GM21447 (cell line): Measurements from ENCODE around the gene MAT2B.
A peak's percentile ranks its signal among the peaks of the same experiment; 100 is the strongest.
"Not testable (repeated sequence)": the region's sequence is repeated elsewhere in the genome, so short reads cannot be mapped to it uniquely, and the experiment has no call there.

Experiments used
- ATAC-seq: cut with Tn5 transposase; IDR thresholded peaks from one replicate; pipeline ENCODE4 v1.9.1; 2021; ENCODE audit not compliant: unreplicated experiment

The MAT2B gene

DNA sequence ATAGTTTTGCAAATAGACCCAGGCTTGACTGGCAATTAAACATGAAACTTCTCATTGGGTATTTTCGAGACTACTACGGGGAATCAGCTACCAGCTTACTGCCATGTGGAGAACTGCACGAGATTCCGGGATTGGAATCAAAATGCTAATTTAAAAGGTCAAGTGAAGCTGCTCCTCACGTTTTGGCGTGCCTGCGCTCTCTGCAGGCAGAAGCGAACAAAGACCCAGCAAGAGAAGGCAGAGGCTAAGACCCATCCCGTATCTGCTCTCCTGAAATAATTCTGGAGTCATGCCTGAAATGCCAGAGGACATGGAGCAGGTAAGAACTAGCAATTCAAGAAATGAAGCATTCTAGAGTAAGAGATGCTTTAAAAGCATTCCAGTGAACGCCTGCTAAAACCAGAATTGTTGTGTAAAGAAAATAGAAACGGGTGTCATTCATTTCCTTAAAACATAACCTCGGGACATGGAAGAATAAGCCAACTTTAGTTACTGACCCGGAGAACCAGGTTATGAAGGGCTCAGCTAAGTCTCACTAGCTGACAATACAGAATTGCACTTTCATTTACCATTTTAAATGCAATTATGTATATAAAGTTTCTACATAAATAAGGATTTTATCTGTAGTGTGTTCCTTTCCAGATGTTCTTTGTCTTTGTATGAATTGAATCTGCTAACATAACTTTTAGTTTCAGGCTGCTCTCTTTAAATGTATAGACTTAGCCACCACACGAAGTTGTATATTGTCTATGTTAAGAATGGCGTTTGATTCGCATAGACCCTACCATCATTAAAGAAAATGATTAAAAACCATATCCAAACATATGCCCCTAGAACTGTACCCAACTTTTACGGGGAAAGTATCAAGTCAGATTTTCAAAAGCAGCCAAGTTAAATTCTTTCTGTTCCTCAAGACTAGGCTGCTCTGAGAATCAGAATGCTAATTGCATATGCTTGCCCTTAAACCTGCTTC, 2.0 kb upstream of the MAT2B start:
- ATAC-seq = peak; percentile 13

DNA sequence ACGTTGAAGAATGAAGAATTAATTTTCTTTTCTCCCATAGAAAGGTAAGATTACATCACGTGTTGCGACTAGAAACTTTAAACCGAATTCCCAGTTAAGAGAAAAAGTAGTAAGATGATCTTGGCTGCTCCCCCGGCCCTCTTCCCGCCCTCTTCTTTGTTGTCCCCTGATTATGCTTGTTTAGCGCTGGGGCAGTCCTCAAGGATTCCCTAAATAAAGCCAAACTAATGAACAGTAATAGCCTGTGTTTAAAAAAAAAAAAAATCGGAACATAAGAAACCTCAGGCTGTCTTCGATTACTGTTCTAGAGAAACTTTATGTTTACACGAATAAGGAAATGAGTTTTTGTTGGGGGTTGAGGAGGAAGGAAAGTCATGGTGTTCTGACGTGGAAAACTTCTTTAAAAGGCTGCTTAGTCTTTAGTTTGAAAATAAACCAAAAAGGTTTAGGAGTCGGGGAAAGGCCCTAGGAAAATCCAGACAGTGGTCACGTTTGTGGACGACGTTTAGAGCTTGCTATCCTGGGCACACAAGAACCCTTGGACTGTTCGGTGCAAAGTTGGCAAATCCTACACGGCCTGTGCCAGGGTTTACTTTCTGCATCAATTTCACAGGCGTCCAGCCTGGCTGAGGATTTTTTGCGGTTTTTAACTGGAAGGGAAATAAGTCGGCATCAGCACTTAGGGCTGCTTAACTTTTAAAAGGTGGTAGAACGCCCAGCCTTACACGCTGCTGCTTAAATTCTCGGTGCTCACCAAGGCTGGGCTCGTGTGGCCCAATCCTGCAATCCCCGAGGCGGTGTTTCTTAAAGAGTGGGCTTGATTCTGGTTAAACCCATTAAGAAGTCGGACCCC, 1.1 kb upstream of the MAT2B start:
- ATAC-seq = no peak

DNA sequence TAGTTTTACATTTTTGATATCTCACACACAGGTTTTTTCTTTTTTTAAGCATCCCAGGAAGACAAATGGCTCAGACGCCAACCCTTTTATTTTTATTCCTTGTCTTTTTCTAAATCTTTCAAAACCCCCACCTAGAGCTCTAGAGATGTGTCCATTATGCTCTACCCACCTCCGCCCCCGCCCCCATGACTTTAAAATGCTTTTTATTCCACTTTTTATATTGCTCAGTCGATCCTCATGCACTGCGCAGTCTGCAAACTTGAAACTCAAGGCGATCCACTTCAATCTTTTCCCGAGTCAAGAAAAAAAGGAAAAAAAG, 411 bp upstream of the MAT2B start:
- no peak for ATAC-seq

DNA sequence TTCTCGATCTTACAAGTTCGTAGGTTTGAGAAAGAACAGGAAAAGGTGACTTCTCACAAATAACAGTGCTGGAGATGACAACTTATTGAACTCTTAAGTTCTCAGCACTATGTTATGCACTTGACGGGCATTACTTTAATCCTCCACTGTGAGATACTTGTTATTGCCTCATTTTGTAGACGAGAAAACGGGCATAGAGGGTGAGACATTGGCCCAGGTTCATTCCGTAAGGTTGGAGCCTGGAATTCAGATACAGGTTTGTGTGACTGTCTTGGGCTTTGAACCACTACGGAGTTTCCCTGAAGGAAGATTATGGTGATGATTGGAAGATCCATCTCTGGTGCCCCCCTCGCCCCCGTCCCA, 657 bp downstream of the MAT2B start:
- peak; percentile 10 for ATAC-seq

DNA sequence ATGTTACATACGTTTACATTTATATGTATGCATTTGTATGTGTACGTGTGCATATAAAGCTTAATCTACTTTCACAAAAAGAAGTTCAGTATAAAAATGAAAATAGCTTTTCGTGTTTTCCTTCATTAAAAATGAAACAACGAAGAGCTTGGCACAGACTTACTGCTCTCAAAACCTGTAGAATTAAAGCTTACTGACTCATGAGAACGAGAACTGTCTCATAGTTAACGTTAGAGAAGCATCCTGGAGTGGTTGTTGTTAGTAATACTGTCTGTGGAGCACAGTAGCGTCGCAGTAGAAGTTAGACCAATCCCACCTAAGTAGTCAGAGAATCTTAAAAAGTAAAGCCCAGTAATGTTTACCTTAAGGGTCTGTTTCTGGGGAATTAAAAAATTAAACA, 1.3 kb downstream of the MAT2B start:
- ATAC-seq = no peak

DNA sequence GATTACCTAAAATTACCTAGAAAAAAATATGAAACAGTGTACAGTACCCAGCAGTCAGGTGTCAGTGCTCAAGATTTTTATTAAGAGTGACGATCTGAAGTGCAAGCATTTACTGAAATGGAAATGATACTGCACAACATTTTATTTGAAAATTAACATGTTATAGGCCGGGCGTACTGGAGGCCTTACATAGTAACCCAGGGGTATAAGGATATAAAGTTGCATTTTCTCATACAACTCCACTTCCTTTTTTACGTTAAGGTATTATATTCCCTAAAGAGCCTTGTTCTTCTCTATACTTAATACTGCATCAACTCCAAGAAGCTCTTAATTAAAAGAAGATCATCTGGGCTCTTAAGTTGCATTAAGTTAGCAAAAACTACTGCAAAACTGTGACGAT, 3.3 kb downstream of the MAT2B start:
- no peak for ATAC-seq

DNA sequence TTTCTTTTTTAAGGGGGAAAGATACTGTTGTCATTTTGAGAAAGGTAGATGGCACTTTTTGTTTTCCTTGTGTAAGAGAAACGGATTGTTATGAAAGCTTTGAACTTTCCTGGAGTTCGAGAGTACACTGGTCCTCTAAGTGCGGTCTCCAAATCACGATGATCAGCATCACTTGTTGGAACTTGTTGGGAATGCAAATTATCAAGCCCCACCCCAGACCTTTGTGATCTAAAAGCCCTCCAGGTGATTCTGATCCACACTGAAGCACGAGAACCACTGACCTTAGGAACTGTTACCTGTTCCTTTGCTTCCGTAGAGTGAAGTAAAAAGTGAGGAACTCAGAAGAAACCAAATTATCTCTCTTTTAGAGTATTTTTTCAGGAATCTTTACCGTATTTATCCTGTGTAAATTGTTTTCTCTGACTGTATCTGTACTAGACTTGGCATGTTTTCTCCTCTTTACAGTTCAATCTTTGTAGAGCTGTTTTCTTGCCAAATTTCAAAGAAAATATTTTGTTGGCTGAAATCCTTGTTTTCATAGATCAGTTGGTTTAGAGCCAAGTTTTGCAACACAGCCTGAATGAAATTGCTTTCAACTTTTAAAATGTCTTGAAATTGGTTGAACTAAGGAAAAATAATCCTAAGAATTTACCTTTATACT, 4.0 kb downstream of the MAT2B start:
- no peak for ATAC-seq

DNA sequence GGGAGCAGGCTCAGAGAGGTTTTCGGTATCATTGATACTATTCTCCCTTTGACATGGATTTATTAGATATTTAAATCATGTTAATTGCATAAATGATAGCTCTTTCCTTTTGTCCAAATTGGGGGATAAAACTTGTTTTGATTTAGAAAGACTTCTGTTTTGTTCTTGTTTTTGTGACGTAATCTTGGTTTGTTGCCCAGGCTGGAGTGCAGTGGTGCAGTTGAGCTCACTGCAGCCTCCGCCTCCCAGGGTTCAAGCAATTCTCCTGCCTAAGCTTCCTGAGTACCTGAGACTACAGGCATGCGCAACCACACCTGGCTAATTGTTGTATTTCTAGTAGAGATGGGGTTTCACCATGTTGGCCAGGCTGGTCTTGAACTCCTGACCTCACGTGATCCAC, 7.1 kb downstream of the MAT2B start:
- no peak for ATAC-seq

DNA sequence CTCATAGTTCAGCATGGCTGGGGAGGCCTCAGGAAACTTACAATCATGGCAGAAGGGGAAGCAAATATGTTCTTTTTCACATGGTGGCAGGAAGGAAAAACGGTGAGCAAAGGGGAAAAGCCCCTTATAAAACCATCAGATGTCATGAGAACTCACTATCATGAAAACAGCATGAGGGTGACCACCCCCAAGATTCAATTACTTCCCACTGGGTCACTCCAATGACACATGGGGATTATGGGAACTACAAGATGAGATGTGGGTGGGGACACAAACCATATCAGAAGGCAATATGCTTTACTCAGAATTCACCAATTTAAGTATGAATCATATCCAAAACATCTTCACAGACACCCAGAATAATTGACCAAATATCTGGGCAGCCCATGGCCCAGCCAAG, 19.7 kb downstream of the MAT2B start:
- ATAC-seq = no peak

DNA sequence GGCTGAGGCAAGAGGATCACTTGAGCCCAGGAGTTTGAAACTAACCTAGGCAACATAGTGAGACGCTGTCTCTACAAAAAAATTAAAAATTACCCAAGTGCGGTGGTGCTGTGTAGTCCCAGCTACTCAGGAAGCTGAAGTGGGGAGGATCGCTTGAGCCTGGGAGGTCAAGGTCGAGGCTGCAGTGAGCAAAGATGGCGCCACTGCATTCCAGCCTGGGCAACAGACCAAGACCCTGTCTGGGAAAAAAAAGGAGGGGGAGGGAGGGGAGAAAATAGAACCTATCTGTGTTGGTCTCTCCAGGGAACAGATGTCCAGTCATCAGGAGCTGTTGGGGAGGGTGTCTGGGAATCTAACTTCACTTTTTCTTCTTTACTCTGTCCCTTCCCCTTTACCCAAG, 24.3 kb downstream of the MAT2B start:
- ATAC-seq = no peak

DNA sequence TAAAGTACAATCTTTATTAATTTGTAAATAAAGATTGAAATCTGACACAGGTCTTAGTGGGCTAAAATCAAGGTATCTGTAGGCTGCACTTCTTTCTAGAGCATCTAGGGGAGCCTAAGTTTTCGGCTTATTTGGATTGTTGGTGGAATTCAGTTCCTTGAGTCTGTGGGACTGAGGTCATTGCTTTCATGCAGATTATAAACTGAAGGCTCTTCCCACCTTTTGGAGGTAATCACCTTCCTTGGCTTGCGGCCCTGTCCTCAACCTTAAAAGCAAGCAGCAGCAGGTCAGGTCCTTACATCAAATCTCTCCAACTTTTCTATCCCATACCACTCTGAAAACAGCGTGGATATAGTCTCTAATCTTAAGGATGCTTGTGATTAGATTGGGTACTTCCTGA, 25.9 kb downstream of the MAT2B start:
- ATAC-seq = no peak

DNA sequence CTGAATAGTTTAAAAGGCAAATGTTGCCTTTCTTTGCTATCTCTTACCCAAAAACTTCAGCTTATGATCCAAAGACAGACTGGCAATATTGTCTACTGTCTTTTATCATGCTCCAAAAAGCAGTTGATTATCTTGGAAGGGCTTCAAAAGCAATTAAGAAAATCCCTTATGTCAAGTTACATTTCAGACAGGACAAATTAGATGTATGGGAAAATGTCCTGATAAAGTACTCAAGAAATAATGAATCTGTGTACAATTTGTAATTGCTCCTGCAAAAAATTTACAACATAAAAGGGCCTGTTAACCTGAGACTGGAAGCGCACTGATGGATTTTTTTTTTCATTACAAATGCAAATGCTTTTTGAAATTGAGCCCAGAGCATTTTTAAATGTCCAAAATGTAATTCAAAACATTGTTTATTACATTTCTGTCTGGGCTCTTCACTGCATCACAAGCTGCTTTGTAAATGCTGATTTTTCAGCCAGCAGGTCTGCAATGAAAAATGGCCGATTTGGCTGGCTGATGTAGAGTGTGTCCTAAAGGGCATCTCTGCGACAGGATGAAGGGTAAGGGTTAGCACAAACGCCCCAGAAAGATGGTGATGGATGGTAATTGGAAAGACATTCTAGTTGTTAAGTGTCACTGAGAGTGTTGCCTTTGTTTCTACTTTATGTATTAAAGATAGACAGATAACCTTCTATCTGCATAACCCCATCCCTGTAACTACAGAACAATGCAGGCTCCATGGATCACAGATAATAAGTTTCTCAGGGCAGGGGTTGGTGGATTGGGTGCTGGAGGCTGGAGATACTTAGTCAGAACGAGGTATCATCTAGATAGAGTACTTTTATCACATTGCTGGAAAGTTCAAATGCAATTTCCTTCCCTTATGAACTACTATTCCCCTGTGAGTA, 27.0 kb downstream of the MAT2B start:
- ATAC-seq = no peak

DNA sequence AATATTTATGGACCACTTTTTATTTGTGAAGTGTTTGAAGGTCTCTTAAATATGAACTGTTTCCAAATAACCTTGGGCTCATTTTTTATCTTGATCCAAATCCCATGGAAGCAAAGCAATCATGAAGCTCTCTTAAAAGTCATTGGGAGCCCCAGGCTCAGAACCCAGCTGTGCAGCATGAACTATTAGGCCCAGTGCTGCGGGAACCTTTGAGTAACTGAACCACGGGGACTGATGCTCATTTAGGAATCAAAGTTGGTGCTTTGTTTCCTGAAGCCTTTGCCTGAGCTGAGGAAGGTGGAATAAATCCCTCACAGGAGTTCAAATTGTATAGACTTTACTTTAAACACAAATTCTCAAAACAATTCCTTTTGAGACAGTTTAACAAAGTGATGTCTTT, 27.8 kb downstream of the MAT2B start:
- ATAC-seq = no peak

DNA sequence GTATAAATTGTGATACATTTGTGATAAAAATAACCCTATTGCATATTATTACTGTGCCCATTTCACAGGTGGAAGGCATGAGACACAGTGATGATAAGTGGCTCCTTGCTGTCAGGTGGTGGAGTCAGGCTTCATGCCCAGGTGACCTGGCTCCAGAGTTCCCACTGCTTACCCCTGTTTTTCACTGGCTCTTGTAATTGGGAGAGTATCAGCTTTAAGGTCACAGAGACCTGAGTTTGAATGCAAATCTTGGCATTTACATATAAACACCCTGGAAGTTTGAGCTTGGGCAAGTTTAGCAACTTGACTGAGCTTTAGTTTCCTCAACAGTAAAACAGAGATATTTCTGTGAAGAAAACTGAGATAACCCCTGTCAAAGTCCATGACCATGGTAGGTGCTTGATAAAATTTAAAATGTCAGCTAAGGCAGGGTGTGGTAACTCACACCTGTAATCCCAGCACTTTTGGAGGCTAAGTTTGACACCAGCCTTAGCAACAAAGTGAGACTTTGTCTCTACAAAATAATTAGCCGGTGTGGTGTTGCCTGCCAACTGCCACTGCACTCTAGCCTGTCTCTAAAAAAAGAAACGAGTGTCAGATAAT, 29.2 kb downstream of the MAT2B start:
- no peak for ATAC-seq

DNA sequence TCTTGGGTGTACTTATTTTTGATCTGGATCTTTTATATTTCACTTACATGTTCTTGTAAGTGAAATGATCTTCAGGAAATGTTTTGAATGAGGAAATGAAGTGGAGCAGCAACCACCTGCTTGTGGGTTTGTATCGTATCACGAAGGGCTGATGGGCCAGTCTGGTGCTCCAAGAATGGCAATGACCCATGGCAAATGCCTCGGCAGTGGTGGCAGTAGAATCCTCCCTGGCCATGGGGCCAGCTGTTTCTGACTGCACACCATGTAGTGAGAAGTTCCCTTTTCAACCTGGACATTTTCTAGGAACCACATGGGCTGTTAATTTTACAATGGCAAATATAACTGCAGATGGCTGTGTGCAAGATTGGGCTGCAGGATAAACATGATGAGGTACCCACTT, 29.9 kb downstream of the MAT2B start:
- no peak for ATAC-seq

DNA sequence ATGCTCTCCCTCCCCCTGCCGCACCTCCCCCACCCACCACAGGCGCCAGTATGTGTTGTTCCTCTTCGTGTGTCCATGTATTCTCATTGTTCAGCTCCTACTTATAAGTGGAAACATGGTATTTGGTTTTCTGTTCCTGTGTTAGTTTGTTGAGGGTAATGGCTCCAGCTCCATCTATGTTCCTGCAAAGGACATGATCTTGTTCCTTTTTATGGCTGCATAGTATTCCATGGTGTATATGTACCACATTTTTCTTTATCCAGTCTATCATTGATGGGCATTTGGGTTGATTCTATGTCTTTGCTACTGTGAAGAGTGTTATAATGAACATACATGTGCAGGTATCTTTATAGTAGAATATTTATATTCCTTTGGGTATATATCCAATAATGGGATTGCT, 31.0 kb downstream of the MAT2B start:
- ATAC-seq = not testable (repeated sequence)

DNA sequence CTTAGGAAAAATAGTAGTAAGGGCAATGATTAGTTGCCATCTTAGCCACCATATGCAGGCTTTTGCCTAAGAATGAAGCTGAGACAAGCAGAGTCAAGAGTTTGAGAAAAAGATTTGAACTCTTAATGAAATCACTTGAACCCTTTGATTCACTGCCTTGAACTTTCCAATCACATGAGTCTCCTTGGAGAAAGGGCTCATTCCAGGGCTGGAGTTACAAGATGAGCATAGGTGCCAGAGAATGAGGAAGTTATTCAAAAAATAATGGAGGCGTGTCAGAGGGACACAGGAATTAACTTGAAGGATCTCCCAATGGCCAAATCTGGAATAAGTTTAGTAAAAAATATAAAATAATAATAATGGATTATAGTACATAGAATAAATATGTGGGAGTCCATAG, 35.3 kb downstream of the MAT2B start:
- no peak for ATAC-seq

DNA sequence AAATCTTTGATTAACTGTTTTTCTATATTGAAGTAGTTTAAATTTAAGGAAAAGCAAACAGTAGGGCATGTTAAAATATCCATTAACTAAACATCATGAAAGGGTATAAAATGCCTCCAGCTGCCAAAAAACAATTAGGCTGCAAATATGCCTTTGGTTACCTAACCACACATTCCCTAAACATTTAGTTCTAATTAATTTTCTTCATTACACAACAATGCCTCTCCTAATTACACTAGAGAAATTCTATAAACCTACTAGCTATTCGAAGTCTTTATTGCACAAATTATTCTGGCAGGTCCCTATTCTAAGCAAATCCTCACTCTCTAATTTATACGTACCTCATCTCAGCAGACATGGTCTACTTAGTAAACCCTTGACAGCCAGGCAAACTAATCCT, 37.4 kb downstream of the MAT2B start:
- ATAC-seq = no peak

DNA sequence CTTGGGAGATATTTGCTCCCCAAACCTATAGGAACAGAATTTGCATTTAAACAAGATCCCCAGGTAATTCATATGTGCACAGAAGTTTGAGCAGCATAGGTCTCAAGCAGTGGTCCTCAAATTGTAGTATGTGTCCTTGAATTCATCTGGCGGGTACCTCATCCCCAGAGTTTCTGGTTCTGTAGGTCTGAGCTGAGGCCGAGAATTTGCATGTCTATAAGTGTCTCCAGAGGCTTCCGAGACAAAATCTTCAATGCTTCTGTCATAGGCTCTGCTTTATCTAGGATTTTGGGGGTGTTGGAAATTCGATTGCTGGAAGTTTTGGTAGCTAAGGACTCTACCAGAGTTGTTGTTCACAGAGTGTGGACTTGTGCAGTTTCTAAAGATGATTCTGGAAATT, 38.6 kb downstream of the MAT2B start:
- ATAC-seq = no peak

DNA sequence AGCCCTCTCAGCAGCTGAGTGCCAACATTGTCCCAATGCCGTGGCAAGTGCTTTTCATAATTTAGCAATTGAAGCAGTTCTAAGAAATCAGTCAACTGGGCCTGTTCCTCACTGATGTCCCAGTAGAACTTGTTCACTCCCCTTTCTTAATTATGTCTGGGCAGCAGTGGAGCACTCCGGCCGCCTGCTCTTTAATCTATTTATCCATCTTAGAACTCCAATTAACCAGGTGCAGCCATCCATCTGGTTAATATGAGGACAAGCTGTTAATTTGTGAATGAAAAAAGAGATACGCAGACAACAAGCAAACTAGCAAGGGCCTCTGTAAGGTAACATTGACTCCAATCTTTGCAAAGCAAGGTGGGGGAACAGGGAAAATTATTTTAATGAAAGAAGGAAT, 39.4 kb downstream of the MAT2B start:
- ATAC-seq = no peak
